Measurements from ENCODE around the gene ANKS1B.

DNA sequence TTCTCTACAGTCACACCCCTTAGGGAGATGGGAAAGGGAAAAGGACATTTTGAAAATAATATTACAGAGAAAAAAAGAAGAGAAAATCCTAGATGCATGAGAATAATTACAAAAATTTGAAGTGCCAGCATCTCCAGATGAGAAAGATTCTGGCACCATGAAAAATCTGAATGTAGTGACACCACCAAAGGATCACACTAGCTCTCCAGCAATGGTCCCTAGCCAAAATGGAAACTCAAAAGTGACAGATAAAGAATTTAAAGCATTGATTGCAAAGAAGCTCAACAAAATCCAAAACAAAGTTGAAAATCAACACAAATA lies 364.6 kb downstream of the ANKS1B start:
- TF ChIP-seq CTCF (conservative IDR thresholded peaks at IDR 0.05; ENCODE audit: low read length): 0 out of 2 replicates have a peak, but pooled peaks have one; percentile 22
- TF ChIP-seq EZH2phosphoT487 (IDR thresholded peaks at IDR 0.05; ENCODE audit: borderline replicate concordance): no peak
